GM18499 (cell line): ENCODE results near the gene PPP1R3G.

Experiments used
- ATAC-seq: cut with Tn5 transposase; IDR thresholded peaks from one replicate; pipeline ENCODE4 v1.9.1; 2021; ENCODE audit warnings: moderate number of reproducible peaks; ENCODE audit not compliant: insufficient read depth, unreplicated experiment

The PPP1R3G gene

DNA sequence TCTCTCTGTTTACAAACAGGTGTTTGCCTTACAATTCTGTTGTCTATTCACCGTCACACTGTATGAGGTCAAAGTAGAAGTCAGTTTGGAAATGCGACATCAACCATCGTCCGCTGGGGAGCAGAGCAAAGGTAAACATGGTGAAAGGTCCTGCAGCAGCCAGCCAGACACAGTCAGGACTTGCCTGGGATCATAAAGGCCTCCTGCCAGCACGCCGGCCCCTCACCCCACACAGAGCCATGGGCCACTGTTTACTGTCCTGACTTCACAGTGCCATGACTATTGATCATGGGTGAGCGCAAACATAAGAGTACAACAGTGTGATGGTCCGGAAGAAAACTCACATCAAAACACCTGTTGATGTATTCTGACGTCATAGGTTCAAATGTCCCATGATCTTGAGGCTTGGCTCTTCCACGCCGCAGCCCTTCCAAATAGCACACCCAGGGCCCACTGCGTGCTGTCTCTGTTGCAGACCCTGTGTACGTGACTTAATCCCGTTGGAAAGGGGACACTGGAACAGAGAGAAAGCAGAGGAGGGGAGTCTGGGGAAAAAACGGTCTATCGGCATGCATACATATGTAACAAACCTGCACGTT lies 16.9 kb upstream of the PPP1R3G start:
- no peak for ATAC-seq

DNA sequence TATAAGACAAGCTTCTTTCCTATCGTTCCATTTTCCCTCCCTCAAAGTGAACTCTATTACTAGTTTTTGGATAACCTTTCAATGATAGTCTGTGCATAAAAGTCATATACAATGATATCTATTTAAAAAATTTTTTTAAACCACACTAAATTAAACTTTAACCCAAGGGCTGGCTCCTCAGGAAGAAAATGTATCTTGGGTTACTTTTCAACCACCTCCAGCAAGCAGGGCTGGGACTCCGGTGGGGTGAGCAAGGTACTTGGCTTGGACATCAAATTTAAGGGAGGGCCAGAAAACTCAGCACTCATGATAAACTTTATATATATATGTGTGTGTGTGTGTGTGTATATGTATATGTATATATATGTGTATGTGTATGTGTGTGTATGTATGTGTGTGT lies 13.9 kb upstream of the PPP1R3G start:
- ATAC-seq = no peak

DNA sequence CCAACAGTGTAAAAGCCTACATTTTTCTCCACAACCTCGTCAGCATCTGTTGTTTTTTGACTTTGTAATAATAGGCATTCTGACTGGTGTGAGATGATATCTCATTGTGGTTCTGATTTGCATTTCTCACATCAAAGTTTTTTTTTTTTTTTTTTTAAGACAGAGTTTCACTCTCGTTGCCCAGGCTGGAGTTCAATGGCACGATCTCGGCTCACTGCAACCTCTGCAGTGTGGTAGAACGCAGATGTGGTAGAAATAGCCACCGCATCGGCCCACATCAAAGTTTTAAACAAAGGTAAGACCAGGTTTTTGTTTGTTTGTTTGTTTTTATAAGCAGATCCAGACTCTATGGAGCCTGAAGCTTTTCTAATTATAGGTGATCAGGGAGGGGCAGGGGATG lies 12.7 kb upstream of the PPP1R3G start:
- no peak for ATAC-seq

DNA sequence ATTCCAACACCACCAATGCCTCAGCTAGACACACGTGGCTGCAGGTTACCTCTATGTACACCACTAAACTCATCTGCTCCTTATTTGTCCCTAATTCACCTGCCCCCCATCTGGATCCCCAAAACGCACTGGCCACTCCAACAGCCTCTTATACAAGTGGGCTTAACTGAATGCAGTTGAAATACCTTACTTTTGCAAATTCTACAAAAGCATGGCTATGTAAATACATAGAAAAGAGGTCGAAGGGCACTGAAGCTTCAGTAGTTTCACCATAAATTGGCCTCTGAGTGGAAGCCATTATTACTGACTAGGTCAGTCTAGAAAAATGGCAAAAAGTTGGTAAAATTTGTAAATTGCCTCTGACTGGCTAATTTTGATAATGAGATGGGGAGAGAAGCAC lies 11.1 kb upstream of the PPP1R3G start:
- no peak for ATAC-seq

DNA sequence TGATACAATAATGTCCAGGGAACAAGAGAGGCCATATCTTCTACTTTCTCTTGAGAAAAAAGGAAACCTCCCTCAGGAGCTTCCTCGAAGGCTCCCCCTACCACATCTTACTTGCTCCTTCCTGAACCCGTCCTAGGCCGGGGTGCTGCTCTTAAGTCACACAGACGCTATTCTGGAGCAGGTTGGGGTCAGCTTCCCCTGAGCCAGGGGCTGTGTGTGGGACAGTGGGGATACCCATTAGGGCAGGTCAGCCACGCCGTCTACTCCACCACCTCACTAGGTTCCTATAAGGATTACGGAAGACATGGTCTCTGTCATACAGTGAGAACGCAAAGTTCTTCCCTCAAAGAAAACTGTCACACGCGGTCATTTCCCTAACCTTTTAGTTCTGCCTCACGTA lies 8.2 kb upstream of the PPP1R3G start:
- no peak for ATAC-seq

DNA sequence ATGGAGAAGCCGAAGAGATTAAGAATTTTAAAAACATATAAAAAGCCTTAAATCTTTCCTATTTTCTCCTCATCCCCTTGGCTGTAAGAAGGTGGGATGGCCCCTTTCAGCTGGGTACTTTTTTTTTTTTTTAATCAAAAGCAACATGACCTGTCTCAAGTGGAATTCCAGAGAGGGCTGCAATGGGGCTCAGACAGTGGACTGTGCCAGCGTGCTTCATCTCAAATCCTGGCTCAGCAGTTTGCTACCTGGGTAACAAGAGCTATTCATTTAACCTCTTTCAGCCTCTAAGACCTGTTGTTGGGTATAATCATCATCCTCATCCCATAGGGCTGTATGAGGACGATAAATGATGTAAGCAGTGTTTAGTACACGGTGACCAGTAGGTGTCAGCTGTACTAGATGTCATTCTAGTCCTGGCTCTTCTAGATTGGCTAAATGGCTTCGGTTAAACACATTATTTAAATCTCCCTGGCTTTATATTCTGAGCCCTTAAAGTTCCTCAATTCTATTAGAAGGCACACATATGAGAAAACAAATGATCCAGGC lies 6.9 kb upstream of the PPP1R3G start:
- no peak for ATAC-seq

DNA sequence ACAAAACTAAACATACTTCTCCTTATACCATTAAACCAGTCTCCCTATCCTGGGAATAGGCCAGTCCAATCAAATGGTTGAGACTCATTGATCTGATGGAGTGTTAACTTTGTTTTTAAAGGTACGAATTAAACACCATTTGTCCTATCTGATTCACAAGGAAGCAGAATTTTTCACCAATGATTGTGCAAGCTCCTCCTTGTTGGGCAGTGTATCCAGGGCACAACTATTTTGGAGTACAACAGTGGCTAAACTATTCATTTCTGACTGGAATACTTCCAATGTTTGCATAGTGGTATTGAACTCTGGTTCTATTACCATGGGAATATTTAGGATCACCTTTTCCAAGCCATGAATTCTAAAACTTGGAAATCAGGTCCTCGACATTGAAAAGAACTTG lies 5.4 kb upstream of the PPP1R3G start:
- no peak for ATAC-seq

DNA sequence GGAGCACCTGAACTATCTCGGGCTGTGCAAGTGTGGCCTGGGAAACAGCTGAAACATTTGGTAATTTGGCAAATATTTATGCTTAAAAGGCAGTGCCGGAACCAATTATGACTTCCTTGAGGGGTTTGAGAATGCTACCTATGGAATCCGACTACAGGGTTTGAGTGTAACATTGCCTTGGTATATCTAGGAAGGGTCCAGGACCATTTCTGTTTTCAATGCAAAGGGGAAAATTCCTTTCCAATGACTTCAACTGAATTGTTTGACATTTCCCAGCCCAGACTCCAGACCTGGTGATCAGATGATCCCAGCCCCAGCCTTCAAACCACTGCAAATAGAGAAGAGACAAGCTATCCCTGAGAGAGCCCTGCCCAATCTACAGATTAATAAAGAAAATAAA lies 4.6 kb upstream of the PPP1R3G start:
- no peak for ATAC-seq

DNA sequence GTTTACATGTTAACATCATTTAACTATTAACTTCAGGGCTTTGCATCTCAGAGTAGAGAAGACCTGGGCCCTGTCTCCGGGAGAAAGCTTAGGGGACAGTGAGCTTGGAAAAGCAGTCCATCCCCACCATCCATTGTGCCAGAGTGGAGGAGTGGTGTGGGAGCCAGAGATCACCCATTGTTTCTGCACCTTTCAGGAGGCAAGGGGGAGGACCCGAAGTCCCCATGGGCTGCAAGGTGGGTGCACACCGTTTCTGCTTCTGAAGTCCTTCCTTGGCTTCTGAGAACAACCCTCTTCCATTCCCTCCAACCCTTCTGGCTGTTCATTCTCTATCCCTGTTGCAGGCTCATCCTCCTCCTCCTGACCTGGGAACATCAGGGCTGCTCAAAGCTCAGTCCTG lies 4.0 kb upstream of the PPP1R3G start:
- ATAC-seq = no peak

DNA sequence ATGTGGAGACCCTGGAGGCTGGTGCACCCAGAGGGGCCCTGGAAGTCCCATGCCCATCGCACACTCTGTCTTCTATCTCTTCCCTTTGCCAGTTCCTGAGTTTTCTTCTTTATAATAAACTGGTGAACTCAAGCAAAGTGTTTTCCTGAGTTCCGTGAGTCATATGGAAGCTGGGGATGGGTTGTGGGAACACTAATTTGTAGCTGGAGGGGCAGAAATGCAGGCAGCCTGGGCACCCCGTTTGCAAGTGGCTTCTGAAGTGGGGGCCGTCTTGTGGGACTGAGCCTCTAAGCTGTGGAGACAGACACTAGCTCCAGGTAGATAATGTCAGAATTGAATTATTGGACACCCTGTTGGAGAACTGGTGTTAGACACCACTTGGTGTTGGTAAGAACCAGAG lies 3.2 kb upstream of the PPP1R3G start:
- no peak for ATAC-seq

DNA sequence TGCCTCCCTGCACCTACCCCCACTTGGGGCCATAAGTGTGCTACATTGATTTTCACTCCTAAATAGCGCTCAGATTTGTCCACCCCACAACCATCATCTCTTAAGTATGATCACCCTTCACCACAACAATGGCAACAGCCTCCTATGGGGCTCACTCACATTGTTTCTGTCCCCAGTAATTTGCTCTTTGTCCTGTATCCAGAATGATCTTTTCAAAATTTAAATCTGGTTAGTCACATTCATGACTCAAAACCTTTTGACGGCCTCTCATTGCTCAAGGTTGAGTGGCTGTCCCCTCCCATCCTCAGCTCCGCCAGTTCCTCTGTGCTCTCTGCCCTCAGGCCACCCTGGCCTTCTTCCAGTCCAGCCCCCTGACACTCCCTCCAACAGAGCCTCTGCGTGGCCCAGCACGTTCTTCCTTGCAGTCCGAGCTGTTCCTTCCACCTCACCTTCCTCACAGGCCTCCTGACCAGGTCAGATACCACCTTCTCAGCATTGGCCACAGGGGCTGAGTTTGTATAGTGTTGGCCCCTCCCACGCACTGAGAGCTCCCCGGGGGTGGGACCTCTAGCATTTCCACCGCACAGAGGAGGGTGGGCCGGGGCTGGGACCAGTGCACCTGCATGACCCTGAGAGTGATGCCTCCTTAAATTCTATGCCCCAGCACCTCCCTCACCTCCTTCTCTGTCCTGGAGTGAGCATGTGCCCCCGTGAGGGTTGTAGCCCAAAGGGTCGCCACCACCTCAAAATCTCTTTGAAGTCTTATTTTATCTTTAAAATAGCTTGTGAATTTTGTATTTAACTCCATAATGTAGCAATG lies 2.4 kb upstream of the PPP1R3G start:
- ATAC-seq = no peak

DNA sequence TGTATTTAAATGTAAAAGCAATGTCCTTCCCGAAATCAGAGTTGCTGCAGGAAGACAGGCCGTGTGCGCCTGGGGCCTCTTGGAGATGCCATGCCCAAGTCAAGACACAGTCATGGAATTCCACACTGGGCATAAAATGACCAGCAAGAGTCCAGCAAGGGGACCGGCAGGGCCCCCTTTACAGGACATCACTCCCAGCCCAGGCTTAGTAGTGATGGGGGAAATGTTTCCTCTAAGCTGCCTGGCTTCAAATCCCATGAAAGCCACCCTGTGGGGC lies 1.9 kb upstream of the PPP1R3G start:
- no peak for ATAC-seq

DNA sequence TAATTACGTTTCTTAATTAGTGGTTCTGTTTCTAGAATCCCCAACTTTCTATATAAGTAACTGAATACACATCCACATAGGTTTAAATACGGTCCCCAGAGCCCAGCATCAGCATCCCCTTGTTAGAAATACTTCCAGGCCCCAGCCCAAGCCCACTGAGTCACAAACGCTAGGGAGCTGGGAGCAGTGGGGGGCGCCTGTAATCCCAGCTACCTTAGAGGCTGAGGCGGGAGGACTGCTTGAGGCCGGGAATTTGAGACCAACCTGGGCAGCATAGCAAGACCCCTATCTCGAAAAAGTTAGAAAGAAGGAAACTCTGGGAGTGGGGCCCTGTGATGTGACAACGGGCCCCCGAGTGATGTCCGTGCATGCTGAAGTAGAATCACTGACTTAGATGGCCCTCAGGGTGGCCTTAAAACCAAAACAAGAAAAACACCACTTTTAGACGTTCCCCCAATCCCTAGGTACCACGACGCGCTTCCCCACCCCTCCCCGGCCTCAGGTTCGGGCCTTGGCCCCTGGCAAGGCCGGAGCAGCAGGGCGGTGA lies 1.3 kb upstream of the PPP1R3G start:
- ATAC-seq = no peak

DNA sequence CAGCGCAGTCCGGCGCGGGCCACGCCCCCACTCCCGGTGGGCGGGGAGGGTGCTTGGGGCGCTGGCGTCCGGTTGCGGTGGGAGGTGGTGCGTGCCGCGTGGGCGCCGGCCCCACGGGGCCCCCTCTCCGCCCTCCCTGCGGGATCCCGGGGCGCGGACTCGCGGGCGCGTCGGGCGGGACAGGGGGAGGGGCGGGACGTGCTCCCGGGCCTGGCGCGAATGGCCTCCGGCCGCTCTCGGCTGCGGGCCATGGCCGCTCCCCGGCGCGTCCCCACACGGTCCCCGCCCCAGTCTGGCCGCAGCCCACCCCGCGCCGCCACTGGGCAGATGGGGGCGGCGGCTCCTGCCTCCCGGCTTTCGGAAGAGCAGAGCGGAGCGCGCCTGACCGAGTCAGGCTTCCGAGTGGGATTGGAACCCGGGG lies 771 bp upstream of the PPP1R3G start:
- ATAC-seq = no peak

DNA sequence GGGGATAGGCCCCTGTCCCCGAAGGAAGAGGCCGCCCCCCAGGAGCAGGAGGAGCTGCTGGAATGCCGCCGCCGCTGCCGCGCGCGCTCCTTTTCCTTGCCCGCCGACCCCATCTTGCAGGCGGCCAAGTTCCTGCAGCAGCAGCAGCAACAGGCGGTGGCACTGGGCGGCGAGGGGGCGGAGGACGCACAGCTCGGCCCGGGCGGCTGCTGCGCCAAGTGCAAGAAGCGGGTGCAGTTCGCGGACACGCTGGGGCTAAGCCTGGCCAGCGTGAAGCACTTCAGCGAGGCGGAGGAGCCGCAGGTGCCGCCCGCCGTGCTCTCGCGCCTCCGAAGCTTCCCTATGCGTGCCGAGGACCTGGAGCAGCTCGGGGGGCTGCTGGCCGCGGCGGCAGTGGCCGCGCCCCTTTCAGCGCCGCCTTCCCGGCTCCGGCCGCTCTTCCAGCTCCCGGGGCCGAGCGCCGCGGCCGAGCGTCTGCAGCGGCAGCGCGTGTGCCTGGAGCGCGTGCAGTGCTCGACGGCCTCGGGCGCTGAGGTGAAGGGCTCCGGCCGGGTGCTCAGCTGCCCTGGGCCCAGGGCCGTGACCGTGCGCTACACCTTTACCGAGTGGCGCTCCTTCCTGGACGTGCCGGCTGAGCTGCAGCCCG lies 630 bp downstream of the PPP1R3G start:
- ATAC-seq = no peak

DNA sequence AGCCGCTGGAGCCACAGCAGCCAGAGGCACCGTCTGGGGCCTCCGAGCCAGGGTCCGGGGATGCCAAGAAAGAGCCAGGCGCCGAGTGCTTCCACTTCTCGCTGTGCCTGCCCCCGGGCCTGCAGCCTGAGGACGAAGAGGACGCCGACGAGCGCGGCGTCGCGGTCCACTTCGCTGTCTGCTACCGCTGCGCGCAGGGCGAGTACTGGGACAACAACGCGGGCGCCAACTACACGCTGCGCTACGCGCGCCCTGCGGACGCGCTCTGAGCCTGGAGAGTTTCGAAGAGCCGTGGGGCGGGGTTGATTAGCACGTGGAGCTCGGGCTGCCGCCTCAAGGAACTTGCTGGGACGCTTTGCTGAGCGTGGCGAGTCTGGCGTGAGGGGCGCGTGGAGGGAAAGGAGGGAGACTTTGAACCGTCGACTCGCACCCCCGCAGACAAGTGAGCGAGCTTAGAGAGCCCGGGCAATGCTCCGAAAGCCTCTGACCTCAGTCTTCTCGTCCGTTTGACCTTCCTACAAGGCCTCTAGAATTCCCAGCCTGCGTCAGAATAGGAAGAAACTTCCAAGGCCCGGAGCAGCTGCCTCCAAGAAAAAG lies 1.3 kb downstream of the PPP1R3G start:
- no peak for ATAC-seq

DNA sequence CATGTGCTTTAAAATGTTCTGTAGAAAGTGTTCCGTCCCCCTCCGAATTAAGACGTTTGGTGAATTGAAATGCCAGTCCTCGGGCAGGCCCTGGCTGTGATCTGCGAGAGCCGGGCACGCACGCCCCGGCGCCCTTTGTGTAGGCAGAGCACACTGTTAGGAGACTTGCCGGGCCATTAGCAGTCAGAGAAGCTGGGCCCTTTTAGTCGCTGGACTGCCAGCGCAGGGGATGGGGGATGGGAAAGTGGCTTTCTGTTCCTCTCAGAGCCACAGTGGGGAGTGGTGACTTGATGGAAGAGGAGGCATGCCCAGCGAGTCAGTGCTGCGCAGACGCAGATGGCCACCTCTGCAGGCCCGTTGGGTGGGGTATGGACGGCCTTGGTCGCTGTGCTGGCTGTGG lies 2.2 kb downstream of the PPP1R3G start:
- no peak for ATAC-seq

DNA sequence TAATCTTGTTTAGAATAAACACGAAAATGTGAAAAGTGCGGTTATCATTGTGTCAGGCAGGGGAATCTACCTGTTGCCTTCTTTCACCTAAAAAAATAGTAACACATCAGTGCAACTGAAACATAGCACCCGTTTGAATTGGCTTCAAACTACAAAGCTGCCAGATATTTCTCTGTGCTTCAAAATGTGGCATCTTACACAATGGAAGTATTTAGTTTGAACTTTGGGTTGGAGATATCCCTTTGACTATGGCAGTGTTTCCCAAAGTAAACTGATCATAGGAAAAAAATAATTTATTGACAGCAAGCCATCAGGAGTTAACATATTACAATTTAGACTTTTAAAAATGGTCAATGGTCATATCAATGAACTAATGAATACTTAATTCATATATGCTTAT lies 3.6 kb downstream of the PPP1R3G start:
- ATAC-seq = no peak

DNA sequence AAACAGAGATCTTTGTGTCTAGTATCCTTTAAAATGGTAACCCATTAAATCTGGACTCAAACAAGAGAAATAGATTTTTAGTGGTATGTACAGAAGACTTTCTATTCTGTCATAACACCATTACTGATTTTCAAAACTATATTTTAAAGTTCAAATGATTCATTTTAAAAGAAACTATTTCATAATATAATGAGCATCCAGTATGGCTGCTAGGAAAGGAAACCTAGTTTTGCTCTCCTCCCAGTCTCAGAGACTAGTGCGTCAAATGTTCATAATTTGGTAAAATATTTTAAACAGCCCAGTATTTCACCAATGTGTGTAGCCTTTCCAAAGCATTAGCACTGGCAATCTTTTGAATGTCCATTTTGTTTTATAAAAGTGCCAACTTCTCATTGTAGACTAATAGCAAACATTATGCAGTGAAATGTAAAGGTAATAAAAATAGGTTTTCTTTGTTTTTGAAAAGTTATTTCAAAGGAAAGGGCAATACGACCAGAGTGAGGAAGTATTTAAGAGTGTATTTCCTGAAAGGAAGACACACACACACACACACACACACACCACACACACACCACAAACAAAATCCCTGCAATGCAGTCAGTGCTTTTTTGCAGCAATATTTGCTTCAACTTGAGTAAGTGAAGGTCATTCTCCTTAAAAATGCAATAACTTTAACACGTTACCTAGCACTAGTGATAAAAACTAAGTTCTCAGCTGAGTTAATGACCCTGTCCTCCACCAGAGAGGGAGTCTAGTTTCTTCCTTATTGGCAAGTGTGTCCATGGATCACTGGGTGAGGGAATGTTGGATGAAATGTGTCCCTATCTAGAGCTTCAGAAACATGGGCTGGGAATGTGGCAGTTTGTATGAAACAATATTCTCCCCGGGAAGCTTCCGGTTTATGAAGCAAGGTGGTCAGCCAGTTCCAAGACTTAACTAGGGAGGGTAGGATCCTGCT lies 4.6 kb downstream of the PPP1R3G start:
- no peak for ATAC-seq

DNA sequence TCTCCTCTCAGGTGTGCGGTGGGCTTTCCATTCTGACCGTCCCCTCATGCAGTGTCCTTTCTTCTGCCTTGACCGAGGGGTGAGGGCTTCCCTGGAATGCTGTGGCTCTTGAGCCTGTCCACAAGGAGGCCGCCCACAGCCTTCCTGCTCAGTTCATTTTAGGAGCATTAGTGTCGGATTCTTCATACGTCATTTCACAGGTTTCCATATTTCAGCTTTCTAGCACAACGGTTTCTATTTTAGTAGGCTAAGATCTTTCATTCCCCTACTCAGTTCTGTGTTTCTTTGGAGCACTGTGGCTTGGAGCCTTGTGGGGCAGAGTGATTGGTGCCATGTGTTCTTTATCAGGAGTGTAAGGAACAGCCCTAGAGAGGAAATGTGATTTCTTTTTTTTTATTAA lies 5.5 kb downstream of the PPP1R3G start:
- no peak for ATAC-seq
